HG03139 (cell line): Measurements from ENCODE around the gene MEGF11.

Experiments used
- ATAC-seq: cut with Tn5 transposase; IDR thresholded peaks from one replicate; pipeline ENCODE4 v1.9.1; 2021; ENCODE audit not compliant: unreplicated experiment

Gene MEGF11

GRCh38 chr15:66069751-66070150 is 183.8 kb downstream of the MEGF11 start:
- no peak for ATAC-seq

- no peak for ATAC-seq
Observed at GRCh38 chr15:66068801-66069200, 184.7 kb downstream of the MEGF11 start.

- ATAC-seq, result no peak
Observed at GRCh38 chr15:66067687-66068086, 185.9 kb downstream of the MEGF11 start.

GRCh38 chr15:66066481-66066880 is 187.1 kb downstream of the MEGF11 start:
- no peak for ATAC-seq

DNA sequence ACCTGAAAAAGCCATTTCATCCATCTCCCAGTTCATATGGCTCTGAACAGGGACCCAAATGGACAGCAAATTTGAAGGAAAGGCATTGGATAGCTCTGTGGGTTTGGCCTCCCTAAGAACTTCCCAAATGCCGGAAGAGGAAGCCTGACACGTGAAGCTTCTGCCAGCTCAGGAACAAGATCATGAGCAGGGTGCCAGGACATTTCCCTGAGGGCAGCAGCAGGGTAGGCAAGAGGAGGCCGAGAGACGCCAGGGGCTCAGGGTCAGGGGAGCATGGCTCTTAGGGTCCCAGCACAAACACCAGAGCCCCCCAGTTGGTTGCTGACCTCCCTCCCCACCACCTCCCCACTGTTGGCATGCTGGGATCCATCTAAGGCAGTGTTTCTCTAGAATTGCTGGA is 187.5 kb downstream of the MEGF11 start:
- no peak for ATAC-seq

- ATAC-seq, result no peak
Observed at GRCh38 chr15:66065325-66065724, 188.2 kb downstream of the MEGF11 start.

- no peak for ATAC-seq
Observed at GRCh38 chr15:66063147-66063546, 190.4 kb downstream of the MEGF11 start.

- no peak for ATAC-seq
Observed at GRCh38 chr15:66057089-66057488, 196.5 kb downstream of the MEGF11 start.

GRCh38 chr15:66053991-66054390 is 199.6 kb downstream of the MEGF11 start:
- ATAC-seq, result no peak

GRCh38 chr15:66051833-66052232 is 201.7 kb downstream of the MEGF11 start:
- no peak for ATAC-seq

- no peak for ATAC-seq
Observed at GRCh38 chr15:66050264-66050663, 203.3 kb downstream of the MEGF11 start.

DNA sequence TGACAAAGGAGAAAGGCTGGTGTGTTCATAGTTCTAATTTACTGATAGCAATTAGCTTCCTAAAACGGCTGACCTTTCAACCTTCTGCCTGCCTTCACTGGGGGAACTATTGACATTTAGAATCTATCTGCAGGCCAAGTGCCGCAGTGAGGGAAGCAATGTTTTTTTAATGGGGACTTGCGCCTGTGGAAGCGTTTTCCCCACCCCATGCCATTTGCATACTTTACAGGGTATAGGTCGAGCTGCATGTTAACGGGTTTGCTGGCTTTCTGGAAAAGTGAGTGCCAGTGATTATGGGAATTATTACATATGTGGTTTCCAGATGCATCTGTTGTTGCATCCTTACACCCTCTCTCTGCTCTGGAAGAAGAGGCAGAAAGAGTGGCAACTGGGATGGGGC is 204.2 kb downstream of the MEGF11 start:
- ATAC-seq, result no peak

DNA sequence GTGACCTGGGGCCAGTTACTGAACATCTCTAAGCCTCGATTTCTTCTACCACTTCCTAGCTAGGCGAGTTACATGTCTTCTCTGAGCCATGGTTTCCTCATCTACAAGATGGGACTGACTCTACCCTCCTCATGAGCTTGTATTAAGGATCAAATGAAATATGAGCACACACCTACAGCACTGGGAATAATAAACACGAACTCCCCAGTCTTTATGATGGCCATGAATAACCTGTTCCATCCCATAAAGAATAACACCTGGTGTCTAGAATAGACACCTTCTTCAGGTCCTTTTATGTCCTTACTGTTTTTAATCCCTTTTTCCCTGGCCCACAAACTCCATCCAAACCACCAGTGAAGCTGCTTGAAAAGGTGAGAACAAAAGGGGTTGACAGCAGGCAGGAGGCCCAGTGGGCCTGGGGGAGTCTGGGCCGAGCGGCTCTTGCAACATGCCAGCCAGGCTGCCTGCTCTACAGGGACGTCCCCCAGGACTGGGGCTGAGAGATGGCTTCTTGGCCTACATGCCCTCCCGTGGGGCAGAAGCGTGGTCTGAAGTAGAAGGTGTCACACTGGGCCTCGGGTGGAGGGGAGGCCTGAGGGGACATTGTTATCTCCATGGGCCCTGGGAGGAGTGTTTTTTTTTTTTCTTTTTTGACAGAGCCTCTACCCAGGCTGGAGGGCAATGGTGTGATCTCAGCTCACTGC is 206.1 kb downstream of the MEGF11 start:
- ATAC-seq, result no peak

GRCh38 chr15:66046751-66047150 is 206.8 kb downstream of the MEGF11 start:
- no peak for ATAC-seq

DNA sequence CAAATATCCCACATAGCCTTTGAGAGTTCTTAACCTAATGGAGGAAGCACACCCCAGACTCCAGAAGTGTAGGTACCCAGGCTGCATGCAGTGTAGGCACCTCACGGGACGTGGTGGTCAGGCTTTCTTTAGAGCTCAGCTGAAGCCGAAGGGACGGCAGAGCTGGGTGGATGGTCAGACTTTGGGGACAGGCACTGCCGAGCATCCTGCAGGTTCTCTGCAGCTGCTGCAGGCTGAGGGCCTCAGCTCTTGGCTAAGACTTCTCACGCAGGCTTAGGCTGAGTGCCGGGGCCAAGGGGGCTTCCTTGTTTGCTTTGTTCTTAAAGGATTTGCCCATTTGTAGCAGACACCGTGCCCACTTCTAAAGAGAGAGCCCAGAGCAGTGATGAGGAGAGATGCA is 207.2 kb downstream of the MEGF11 start:
- no peak for ATAC-seq

DNA sequence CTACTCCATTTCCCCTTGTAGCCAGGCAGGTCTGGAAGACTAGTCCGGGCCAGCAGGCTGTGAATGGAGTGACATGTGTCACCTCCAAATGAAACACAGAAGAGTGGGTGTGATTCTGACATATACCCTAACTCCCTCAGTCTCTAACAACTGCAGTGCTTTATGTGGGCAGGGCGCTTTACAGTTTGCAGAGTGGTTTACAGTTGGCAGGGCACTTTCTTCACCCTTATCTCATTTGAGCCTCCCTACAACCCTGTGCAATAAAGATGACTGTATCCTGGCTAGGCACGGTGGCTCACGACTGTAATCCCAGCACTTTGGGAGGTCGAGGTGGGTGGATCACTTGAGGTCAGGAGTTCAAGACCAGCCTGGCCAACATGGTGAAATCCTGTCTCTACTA is 208.0 kb downstream of the MEGF11 start:
- ATAC-seq, result no peak

GRCh38 chr15:66044837-66045236 is 208.7 kb downstream of the MEGF11 start:
- ATAC-seq, result no peak

DNA sequence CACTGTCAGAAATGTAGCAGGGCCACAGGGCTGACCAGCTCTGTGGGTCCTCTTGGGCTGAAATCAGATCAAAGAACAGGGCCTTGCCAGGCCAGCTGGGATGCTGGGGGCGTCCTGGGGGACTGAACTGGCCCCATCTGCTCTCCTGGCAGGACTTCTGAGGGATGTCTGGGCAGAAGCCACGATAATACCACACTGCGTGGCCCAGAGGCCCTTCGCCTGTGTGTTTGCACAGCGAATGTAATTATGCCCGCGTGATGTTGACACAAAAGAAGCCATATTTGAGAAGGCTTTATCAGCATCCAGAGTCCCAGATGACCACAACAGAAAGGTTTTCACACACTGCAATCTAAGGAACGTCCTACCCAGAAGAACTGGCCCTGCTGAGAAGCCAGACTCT is 210.3 kb downstream of the MEGF11 start:
- ATAC-seq, result no peak

GRCh38 chr15:66042624-66043023 is 210.9 kb downstream of the MEGF11 start:
- ATAC-seq, result no peak

DNA sequence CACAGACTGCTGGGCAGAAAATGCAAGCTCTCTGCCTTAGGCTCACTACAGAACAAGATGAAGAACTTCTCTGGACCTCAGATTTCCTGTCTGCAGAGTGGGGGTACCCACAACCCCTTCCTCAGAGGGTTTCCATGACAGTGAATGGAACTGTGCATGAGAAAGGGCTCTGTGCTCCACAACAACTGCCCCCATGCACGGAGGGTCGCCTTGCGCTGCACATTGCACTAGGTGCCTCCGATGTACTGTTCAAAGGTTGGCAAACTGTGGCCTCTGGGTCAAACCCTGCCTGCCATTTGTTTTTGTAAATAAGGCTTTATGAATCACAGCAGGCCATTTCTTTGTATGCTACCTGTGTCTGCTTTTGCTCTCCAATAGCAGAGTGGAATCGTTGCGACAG is 212.3 kb downstream of the MEGF11 start:
- ATAC-seq, result no peak

GRCh38 chr15:66040211-66040892 is 213.2 kb downstream of the MEGF11 start:
- ATAC-seq, result no peak

GRCh38 chr15:66039117-66039871 is 214.3 kb downstream of the MEGF11 start:
- ATAC-seq, result no peak
